SKM-1 treated with dmso at 0.1 percent for 144 hours (cell line): ENCODE data around the gene MSI1.
"Not testable (repeated sequence)": the region's sequence is repeated elsewhere in the genome, so short reads cannot be mapped to it uniquely, and the experiment has no call there.

Experiments
- DNase-seq: peaks from one replicate; lab custom pipeline; 2025; ENCODE audit not compliant: unreplicated experiment; lab: John Stamatoyannopoulos, UW

The MSI1 gene

DNA sequence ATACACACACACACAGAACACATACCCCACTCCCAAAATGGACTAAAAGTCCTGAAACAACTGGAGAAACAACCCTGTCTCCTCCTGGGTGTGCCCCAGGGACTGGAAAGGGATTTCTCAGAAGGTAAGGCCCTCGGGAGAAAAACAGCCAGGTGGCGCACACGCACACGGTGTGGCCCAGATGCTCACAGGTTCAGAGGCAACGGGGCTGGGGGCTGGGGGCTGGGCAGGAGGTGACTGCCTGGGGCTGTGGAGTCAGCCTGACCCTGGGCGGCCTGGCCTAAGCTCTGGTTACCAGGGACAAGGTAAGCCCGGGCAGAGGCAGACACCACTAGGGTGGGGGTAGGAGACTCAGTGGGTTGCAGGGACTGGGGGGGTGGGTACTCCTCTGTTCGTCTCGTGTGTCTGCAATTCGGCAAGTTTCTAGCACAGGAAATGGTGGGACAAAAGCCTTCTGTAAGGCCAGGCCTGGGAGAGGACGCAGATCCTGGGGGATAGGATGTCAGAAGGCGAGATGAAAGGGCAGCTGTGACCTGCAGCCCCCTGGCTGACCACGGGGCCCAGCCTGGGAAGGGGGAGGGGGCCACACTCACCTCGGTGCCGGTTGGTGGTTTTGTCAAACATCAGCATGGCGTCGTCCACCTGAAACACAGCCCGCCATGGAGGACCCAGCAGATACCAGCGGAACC lies 10.4 kb downstream of the MSI1 start:
- no peak for DNase-seq

GRCh38 chr12:120357104-120357503 lies 11.9 kb downstream of the MSI1 start:
- DNase-seq = no peak

DNA sequence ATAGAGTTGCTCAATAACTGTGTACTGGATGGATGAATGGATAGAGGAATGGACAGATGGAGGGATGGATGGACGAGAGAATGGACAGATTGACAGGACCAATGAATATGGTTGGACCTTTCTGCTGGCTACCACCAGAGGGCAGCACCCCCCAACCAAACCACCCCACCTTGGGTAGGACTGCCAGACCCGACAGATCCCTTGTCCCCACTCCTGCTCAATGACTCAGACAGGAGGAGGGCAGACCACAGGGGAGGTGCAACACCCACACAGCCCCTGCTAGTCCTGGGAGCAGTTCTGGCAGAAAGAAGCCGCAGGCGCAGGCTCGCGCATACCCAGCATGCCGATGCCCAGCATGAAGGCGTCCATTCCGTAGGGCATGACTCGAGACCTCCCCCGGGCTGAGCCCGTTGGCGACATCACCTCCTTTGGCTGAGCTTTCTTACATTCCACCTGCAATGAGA lies 12.4 kb downstream of the MSI1 start:
- no peak for DNase-seq

DNA sequence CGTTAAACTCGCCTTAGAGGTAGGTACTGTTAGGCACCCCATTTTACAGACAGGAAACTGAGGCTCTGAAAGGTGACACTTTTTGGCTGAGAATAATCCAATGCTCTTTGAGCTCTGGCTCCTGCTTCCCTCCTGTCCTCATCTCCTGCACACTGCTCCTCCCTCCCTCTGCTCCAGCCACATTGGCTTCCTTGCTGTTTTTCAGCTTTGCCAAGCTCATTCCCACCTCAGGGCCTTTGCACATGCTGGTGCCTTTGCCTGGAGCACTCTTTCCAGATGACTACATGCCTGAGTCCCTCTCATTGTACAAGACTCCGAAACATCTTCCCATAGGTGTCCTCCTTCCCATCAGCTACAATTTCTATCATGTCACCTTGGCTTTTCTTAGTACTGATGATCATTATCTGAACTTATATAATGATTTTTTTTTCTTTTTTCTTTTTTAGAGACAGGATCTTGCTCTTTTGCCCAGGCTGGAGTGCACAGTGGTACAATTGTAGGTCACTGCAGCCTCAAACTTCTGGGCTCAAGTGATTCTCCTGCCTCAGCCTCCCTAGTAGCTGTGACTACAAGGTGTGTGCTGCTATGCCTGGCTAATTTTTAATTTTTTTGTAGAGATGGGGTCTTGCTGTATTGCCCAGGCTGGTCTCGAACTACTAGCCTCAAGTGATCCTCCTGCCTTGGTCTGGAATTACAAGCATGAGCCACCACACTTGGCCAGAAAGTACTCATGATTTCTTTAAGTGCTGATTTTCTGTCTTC lies 15.2 kb downstream of the MSI1 start:
- DNase-seq = no peak

DNA sequence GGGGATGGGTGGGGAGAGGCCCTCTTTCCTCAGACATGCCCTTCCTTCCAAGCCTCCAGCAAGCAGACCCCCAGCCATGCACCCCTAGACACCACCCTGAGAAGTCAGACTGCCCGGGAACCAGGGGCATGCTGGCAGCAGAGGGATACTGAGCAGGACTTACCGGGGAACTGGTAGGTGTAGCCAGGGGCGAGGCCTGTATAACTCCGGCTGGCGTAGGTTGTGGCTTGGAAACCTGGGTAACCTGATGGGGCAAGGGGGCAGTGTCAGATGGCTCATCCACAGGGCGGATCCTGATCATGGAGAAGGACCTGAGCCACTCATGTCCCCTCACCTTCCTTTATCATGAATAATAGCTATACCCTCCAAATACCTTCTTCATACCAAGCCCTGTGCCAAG lies 15.8 kb downstream of the MSI1 start:
- no peak for DNase-seq

DNA sequence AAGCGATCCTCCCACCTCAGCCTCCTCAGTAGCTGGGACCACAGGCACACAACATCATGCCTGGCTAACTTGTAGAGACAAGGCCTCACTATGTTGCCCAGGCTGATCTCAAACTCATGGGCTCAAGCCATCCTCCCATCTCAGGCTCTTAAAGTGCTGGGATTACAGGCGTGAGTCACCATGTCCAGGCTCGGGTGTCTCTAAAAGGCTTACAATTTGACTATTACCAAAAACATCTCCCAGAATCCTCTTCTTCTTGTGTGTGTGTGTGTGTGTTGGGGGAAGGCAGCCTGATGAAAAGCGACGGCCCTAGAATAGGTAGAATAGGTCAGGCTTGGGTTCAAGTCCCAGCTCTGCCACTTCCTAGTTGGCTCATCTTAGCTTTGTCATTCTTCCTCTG lies 16.8 kb downstream of the MSI1 start:
- DNase-seq = no peak

- DNase-seq = no peak
These were observed 18.2 kb downstream of the MSI1 start for GRCh38 chr12:120350576-120351350.

DNA sequence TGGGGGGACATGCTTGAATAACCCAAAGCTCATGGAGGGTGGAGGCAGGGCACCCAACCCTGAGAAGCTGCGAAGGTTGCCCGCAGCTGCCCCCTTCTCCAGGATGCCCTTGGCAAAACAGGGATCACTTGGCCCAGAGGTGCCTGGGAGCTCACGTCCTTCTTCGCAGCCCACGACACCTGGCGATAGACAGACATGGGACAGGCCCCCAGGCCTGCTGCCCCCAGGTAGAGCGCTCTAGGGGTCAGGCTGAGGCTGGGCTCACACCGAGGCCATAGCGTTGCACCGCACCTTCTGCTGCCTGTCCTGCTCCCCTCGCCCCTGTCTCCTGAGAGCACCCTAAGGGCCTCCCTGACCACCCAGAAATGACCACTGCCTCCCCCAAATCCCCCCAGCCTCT lies 21.2 kb downstream of the MSI1 start:
- DNase-seq = no peak

DNA sequence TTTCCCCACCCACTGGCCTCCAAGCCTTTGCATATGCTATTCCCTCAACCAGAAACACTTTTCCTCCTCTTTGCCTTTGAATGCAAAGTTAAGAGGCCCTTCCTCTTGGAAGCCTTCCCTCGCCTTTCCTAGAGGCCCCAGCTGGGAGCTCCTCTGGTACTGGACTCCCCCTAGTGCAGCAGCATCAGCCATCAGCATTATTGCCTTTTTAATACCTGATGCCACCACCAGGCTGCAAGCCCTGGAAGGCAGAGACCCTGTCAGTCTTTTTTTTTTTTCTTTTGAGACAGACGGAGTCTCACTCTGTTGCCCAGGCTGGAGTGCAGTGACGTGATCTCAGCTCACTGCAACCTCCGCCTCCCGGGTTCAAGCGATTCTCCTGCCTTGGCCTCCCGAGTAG lies 22.3 kb downstream of the MSI1 start:
- no peak for DNase-seq

DNA sequence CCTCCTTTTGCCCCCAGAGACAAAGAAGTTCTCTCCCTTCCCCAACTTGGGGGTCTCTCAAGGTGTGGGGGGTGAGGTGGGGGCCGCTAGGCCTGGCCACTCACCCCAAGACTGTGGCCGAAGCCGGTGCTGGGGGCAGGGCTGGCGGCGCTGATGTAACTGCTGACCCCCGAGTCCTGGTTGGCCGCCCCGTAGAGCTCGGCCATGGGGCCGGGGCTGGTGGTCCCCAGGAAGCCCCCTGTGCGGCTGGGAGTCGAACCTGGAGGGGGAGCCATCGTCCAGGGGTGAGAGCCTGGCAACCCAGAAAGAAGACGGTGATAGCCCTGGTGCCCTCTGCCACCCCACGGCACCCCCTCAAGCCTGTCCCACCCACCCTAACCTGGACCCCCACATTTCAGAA lies 22.9 kb downstream of the MSI1 start:
- no peak for DNase-seq

GRCh38 chr12:120343692-120344091 lies 25.3 kb downstream of the MSI1 start:
- no peak for DNase-seq

DNA sequence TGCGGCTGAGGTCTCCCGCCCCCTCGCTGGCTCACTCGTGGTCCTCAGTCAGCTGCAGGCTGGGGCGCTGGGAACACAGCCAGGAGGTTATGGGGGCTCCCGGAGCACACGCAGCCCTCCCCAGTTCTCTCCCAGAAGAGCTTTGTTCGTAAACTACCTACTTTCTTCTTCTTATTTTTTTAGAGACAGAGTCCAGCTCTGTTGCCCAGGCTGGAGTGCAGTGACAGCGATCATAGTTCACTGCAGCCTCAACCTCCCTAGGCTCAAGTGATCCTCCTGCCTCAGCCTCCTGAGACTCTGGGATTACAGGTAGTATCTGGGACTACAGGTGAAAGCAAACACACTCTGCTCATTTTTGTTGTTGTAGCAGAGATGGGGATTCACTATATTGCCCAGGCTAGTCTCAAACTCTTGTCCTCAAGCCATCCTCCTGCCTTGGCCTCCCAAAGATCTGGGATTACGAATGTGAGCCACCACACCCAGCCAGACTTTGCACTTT lies 25.9 kb downstream of the MSI1 start:
- DNase-seq = no peak

- no peak for DNase-seq
These were observed 26.6 kb downstream of the MSI1 start for GRCh38 chr12:120342175-120343038.

DNA sequence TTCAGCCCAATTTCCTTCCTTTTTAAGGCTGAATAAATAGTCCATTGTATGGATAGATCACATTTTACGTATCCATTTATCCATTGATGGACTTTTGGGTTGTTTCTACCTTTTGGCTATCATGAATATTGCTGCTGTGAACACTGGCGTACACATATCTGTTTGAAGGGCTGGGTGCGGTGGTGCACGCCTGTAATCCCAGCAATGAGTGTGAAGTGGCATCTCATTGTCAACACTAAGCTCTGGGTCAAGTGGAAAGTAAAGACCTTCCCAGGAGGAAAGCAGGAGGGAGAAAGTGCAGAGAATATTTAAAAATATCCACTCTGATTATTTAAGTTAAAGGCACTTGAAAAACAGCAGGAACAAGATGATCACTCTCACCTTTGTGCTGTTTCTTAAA lies 29.7 kb downstream of the MSI1 start:
- DNase-seq = no peak

DNA sequence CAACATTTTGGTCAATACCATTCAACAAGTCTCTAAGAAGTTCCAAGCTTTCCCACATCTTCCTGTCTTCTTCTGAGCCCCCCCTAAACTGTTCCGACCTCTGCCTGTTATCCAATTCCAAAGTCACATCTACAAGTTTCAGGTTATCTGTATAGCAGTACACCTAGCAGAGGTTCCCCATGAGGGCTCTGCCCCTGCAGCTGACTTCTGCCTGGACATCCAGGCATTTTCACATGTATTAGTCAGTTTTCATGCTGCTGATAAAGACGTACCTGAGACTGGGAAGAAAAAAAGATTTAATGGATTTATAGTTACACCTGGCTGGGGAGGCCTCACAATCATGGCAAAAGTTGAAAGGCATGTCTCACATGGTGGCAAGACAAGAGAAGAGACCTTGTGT lies 31.2 kb downstream of the MSI1 start:
- no peak for DNase-seq

GRCh38 chr12:120336392-120336791 lies 32.6 kb downstream of the MSI1 start:
- not testable (repeated sequence) for DNase-seq

DNA sequence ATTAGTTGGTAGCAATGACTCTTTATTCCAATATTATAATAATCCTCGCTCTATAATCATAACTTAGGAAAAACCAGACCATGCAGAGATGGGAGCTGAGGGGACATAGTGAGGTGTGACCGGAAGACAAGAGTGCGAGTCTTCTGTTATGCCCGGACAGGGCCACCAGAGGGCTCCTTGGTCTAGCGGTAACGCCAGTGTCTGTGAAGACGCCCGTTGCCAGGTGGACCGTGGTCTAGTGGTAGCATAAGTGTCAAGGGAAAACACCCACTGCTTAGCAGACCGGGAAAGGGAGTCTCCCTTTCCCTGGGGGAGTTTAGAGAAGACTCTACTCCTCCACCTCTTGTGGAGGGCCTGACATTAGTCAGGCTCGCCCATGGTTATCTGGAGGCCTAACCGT lies 33.5 kb downstream of the MSI1 start:
- DNase-seq = not testable (repeated sequence)

GRCh38 chr12:120332523-120332922 lies 36.4 kb downstream of the MSI1 start:
- no peak for DNase-seq

DNA sequence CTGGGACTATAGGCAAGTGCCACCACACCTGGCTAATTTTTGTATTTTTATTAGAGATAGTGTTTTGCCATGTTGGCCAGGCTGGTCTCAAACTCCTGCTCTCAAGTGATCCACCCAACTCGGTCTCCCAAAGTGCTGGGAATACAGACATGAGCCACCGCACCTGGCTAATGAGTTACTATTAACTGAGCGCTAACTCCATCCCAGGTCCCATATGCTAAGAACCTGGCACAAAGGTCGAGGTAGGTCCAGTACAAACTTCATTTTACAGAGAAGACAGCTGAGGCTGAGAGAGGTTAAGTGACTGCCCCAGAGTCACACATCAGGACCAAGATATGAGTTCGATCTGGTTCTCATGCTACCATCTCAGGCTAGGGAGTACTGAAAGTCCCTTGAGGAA lies 36.9 kb downstream of the MSI1 start:
- no peak for DNase-seq

- DNase-seq = no peak
These were observed 37.6 kb downstream of the MSI1 start for GRCh38 chr12:120331390-120331789.

DNA sequence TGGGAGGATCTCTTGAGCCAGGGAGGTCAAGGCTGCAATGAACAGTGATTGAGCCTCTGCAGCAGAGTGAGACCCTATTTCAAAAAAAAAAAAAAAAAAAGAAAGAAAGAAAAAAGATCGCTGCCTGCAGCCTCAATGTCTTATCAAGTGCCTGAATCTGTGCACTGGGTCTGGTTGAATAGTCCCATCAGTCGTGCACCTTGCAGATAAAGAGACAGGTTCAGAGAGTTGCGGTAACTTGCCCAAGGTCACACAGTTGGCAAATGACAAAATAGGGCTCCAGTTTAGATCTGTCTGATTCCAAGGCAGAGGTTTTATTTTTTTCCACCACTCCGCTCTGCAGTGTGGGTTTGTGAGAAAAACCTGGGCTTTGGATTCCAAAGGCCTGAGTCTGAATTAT lies 40.7 kb downstream of the MSI1 start:
- DNase-seq = no peak
